OCI-LY1 (cell line): ENCODE data around the gene NFX1.

Experiments used
- CTCF ChIP-seq: fragments of 200-600 bp; sonication (generic), shearing (Covaris generic); IDR thresholded peaks from 2 replicates; pipeline ENCODE4 v1.5.1; 2017; ENCODE audit warnings: mild to moderate bottlenecking, antibody characterized with exemption, low read length, moderate library complexity, mixed read lengths
- EZH2 ChIP-seq: fragments of 200-600 bp; sonication (generic), shearing (Covaris generic); IDR thresholded peaks from 2 replicates; pipeline ENCODE4 v1.8.0; 2017; ENCODE audit warnings: borderline replicate concordance, mixed run types, mild to moderate bottlenecking, antibody characterized with exemption, low read length, moderate library complexity, mixed read lengths

DNA sequence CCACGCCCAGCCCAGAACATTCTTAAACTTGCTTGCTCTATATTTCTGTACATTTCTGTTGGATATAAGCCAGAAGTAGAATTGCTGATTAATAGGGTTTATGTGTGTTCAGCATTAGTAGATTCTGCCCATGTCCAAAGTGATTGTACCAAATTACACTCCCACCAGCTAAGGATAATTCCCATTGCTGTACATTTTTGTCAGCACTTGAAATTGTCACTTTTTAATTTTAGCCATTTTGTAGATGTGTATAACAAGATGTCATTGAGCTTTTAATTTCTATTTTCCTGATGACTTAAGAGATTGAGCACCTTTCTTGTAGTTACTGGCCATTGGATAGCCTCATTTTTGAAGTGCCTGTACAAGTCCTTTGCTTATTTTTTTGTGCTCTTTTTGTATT is 65.6 kb downstream of the NFX1 start:
- TF ChIP-seq CTCF: no peak
- TF ChIP-seq EZH2: no peak
